Measurements from ENCODE around the gene ZNF614. TPM values are rescaled to one million over a fixed set of nuclear protein-coding genes. Genes with fewer than 3 reads are reported as not detected.
A peak's percentile ranks its signal among the peaks of the same experiment; 100 is the strongest.
"Not testable (repeated sequence)": the region's sequence is repeated elsewhere in the genome, so short reads cannot be mapped to it uniquely, and the experiment has no call there.

Gene ZNF614
- total RNA-seq, 1 donor from 2014 or later = 4.3 TPM

- no peak for TF ChIP-seq CTCF (IDR thresholded peaks at IDR 0.05; ENCODE audit: insufficient read depth, low read length, poor library complexity, severe bottlenecking)
- Histone ChIP-seq H3K4me3 (ENCODE audit: low read depth, low read length) (no peak overlapping the region), H3K36me3 (ENCODE audit: control insufficient read depth, insufficient read depth, low read length) (peaks cover 2% of the 10 kb centered on the region), H3K27me3 (ENCODE audit: control insufficient read depth, insufficient read depth, low read length) (no peaks in the 10 kb centered on the region)
- no peak for DNase-seq (ENCODE audit: low read depth)
Measured at GRCh38 chr19:51994048-51994644, 34.0 kb downstream of the ZNF614 start.

- Histone ChIP-seq H3K4me3 (ENCODE audit: low read depth, low read length) (no peak overlapping the region), H3K36me3 (ENCODE audit: control insufficient read depth, insufficient read depth, low read length) (peaks cover 2% of the 10 kb centered on the region)
Measured at GRCh38 chr19:51993422-51993821, 34.8 kb downstream of the ZNF614 start.

GRCh38 chr19:51986309-51987291 lies 41.6 kb downstream of the ZNF614 start, which contains the start of gene ZNF350:
TSS of gene ZNF350 (minus strand) at chr19:51986840. CDS start at chr19:51974360, 12,480 bp downstream.
- Histone ChIP-seq H3K36me3 (ENCODE audit: control insufficient read depth, insufficient read depth, low read length) (no peaks in the 10 kb centered on the region), H3K27me3 (ENCODE audit: control insufficient read depth, insufficient read depth, low read length) (no peaks in the 10 kb centered on the region), H3K4me3 (ENCODE audit: low read depth, low read length) (peak within 1 kb of the TSS; percentile 81)
- peak; percentile 86 for DNase-seq (ENCODE audit: low read depth)
- TF ChIP-seq CTCF (IDR thresholded peaks at IDR 0.05; ENCODE audit: insufficient read depth, low read length, poor library complexity, severe bottlenecking) = no peak

More at GRCh38 chr19:51993422-51993821, 34.8 kb downstream of the ZNF614 start:
- no peak for DNase-seq (ENCODE audit: low read depth)
- TF ChIP-seq CTCF (IDR thresholded peaks at IDR 0.05; ENCODE audit: insufficient read depth, low read length, poor library complexity, severe bottlenecking) = no peak
- H3K27me3 ChIP-seq (ENCODE audit: control insufficient read depth, insufficient read depth, low read length) = no peaks in the 10 kb centered on the region

GRCh38 chr19:51983361-51983760 lies 44.8 kb downstream of the ZNF614 start:
- Histone ChIP-seq H3K27me3 (ENCODE audit: control insufficient read depth, insufficient read depth, low read length) (no peaks in the 10 kb centered on the region), H3K36me3 (ENCODE audit: control insufficient read depth, insufficient read depth, low read length) (no peaks in the 10 kb centered on the region), H3K4me3 (ENCODE audit: low read depth, low read length) (no peak overlapping the region)
- DNase-seq (ENCODE audit: low read depth) = no peak
- no peak for TF ChIP-seq CTCF (IDR thresholded peaks at IDR 0.05; ENCODE audit: insufficient read depth, low read length, poor library complexity, severe bottlenecking)

- not testable (repeated sequence) for H3K36me3 ChIP-seq (ENCODE audit: control insufficient read depth, insufficient read depth, low read length); DNase-seq (ENCODE audit: low read depth); H3K4me3 ChIP-seq (ENCODE audit: low read depth, low read length); H3K27me3 ChIP-seq (ENCODE audit: control insufficient read depth, insufficient read depth, low read length)
Measured at GRCh38 chr19:51980926-51981325, 47.3 kb downstream of the ZNF614 start.

- H3K27me3 ChIP-seq (ENCODE audit: control insufficient read depth, insufficient read depth, low read length) = no peaks in the 10 kb centered on the region
- DNase-seq (ENCODE audit: low read depth) = no peak
- H3K4me3 ChIP-seq (ENCODE audit: low read depth, low read length) = no peak overlapping the region
- no peak for TF ChIP-seq CTCF (IDR thresholded peaks at IDR 0.05; ENCODE audit: insufficient read depth, low read length, poor library complexity, severe bottlenecking)
- no peaks in the 10 kb centered on the region for H3K36me3 ChIP-seq (ENCODE audit: control insufficient read depth, insufficient read depth, low read length)
Measured at GRCh38 chr19:51980116-51980736, 48.0 kb downstream of the ZNF614 start.

Measured in kidney epithelial cell (primary cell).